T-helper 17 cell (primary cell): ENCODE data around the gene SYT2. TPM values are rescaled to one million over a fixed set of nuclear protein-coding genes. Genes with fewer than 3 reads are reported as not detected.
"Not testable (repeated sequence)": the region's sequence is repeated elsewhere in the genome, so short reads cannot be mapped to it uniquely, and the experiment has no call there.

Experiments used
- ATAC-seq: fragments of 150-1000 bp; cut with Tn5 transposase; 2 replicates; pipeline ENCODE4 v1.10.0; 2021; ENCODE audit warnings: mild to moderate bottlenecking, moderate library complexity
- DNase-seq, 3 donors: peaks; one replicate each; pipeline versions ENCODE4 v3.0.0 to v3.0.0-alpha.2; 2020 to 2021
- H3K9me3 ChIP-seq: one replicate; pipeline ENCODE4 v1.7.0; 2013; ENCODE audit warnings: low read length, mild to moderate bottlenecking; ENCODE audit not compliant: control insufficient read depth, poor library complexity, severe bottlenecking
- H3K27ac Mint-ChIP-seq: one replicate; pipeline ENCODE4 v1.8.0; 2022; ENCODE audit warnings: mild to moderate bottlenecking, moderate library complexity, mixed read lengths
- H3K27me3 Mint-ChIP-seq: one replicate; pipeline ENCODE4 v1.8.0; 2022; ENCODE audit warnings: mixed read lengths
- H3K36me3 Mint-ChIP-seq: one replicate; pipeline ENCODE4 v1.8.0; 2022; ENCODE audit warnings: low read depth, mixed read lengths
- H3K4me1 Mint-ChIP-seq: one replicate; pipeline ENCODE4 v1.8.0; 2022; ENCODE audit warnings: mild to moderate bottlenecking, mixed read lengths
- H3K4me3 Mint-ChIP-seq: one replicate; pipeline ENCODE4 v1.8.0; 2022; ENCODE audit warnings: mild to moderate bottlenecking, moderate library complexity, mixed read lengths
- total RNA-seq, 4 donors: library from RNA in 2 of 4; stranded (reverse) in 2 of 4; gene quantifications; one replicate each; pipeline ENCODE4 v1.2.3 and lab custom pipeline; 2022 to 2026

Gene SYT2
- total RNA-seq, 2 donors from 2014 or later = not detected

DNA sequence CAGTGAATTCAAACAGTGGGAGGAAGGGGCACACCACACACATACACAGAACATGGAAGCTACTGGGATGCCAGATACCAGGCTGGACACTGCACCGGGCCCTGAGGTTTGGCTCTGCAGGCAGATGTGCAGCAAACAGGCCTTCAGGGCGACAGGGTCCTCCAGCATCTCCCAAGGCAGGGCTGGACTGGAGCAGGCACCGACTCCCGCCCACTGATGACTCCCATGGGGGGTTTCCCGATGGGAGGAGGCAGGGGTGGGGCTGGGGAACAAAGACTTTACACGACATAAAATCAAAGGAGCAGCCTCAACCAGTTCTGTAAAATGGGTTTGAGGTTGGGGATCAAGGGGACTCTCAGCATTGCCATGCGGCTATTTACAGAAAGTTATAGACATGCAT lies 118.1 kb downstream of the SYT2 start:
- H3K27ac Mint-ChIP-seq = no peak overlapping the region
- peaks cover 6% of the 10 kb centered on the region for H3K4me1 Mint-ChIP-seq

DNA sequence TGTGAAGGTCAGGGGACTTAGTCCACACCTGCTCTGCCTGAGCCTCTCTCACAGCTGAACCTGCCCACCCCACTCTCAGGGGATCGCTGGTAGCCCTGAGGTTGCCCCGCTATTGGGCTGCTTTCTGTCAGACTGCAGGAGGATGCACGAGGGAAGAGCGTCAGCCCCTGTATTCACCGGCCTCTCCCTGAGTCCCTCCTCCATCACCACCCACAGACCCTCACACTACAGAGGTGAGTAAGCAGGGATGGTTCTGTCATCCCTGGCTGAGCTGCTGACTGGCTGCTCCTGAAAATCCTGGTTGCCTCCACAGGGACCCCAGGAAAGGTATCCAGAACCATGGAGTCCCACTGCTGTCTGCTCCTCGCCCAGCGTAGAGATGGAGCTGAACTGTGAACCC lies 118.7 kb downstream of the SYT2 start:
- ATAC-seq (no peak), DNase-seq (no peak)
- Mint-ChIP-seq H3K27me3 (no peaks in the 10 kb centered on the region), H3K4me3 (no peak overlapping the region), H3K4me1 (peaks cover 6% of the 10 kb centered on the region), H3K27ac (peak overlapping the region; percentile 63), H3K36me3 (peaks cover 8% of the 10 kb centered on the region)
- H3K9me3 ChIP-seq = no peaks in the 10 kb centered on the region

More for the DNA sequence above, 118.1 kb downstream of the SYT2 start:
- ATAC-seq (no peak), DNase-seq (no peak)
- Mint-ChIP-seq H3K27me3 (no peaks in the 10 kb centered on the region), H3K4me3 (no peak overlapping the region), H3K36me3 (peaks cover 10% of the 10 kb centered on the region)
- H3K9me3 ChIP-seq = no peaks in the 10 kb centered on the region

DNA sequence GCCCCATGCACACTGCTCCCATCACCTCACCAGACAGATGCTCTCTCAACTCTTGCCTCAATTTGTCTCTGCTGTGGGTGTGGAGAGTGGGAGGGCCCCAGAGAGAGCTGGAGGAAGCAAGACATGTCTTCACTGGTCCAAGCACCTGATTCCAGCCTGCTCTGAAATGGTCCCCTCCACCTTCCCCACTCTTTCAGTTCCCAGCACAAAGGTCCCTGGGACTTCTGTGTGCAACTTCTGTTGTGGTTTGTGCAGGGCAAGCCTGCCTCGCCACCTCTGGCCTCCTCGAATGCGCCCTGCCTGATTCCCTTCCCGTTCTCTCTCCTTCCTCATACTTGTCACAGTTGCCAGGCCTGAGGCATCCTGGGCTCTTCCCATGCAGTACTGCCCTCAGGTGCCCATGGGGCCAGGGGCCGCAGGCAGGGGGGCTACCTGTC lies 119.3 kb downstream of the SYT2 start:
- ATAC-seq (no peak), DNase-seq (no peak)
- H3K9me3 ChIP-seq = no peaks in the 10 kb centered on the region
- Mint-ChIP-seq H3K4me1 (peaks cover 7% of the 10 kb centered on the region), H3K27me3 (no peaks in the 10 kb centered on the region), H3K36me3 (peaks cover 8% of the 10 kb centered on the region), H3K4me3 (peak overlapping the region; percentile 61), H3K27ac (peak overlapping the region; percentile 63)

DNA sequence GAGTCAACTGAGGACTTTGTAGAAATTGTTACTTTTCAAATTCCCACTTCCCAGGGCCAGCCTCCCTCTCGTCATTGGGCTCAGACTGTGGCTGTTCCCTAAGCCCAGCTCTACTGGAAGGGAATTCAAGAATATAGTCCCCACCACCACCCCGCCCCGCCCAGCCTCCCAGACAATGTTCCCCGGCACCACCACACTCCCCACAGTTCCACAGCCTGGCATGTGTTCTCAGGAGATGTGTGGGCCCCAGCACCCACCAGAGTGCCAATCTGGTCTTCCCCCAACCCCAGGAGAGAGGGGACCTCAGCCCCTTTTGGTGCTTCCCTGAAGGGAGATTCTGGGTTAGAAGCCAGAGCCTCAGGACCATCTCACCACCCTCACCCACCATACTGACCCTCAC lies 120.1 kb downstream of the SYT2 start:
- Mint-ChIP-seq H3K27ac (no peak overlapping the region), H3K36me3 (peaks cover 8% of the 10 kb centered on the region)

DNA sequence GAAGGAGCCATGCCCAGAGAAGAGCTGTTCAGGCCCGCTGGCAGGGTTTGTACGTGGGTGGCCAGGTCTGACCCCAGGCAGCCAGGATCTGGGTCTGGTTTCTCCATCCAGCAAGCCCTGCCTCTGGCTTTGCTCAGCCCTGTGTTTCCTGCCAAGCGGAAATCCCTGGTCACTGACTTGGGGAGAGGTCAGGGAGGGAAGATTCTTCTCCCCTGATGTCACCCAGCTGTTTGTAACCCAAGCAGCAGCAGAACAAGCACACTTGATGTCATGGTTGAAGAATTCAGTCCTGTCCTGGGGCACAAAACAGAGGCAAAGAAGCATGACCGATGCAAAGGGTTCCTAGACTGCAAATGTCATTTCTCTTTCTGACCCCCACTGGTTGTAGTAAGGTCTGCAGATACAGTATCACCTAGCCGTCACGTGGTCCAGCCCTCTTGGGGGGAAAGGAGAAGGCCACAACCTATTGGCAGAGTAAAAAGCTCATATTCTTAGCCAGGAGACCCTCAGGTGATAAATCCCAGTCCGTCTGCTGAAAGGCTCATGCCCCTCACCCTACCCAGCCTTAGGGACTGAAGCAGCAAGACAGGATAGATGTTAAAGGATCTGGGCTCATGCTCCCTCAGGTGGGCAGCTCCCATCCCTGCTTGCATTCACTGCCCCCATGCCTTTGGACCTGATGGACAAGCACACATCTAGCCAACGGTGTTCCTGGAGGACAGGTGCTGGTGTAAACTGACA lies 120.9 kb downstream of the SYT2 start:
- H3K9me3 ChIP-seq = no peaks in the 10 kb centered on the region
- Mint-ChIP-seq H3K27me3 (no peaks in the 10 kb centered on the region), H3K27ac (no peak overlapping the region), H3K36me3 (peaks cover 2% of the 10 kb centered on the region), H3K4me1 (peaks cover 8% of the 10 kb centered on the region), H3K4me3 (no peak overlapping the region)
- ATAC-seq (no peak), DNase-seq (no peak)

More for the DNA sequence above, 120.1 kb downstream of the SYT2 start:
- Mint-ChIP-seq H3K4me1 (peaks cover 8% of the 10 kb centered on the region), H3K4me3 (no peak overlapping the region), H3K27me3 (no peaks in the 10 kb centered on the region)
- DNase-seq = no peak
- ATAC-seq = no peak
- H3K9me3 ChIP-seq = no peaks in the 10 kb centered on the region

DNA sequence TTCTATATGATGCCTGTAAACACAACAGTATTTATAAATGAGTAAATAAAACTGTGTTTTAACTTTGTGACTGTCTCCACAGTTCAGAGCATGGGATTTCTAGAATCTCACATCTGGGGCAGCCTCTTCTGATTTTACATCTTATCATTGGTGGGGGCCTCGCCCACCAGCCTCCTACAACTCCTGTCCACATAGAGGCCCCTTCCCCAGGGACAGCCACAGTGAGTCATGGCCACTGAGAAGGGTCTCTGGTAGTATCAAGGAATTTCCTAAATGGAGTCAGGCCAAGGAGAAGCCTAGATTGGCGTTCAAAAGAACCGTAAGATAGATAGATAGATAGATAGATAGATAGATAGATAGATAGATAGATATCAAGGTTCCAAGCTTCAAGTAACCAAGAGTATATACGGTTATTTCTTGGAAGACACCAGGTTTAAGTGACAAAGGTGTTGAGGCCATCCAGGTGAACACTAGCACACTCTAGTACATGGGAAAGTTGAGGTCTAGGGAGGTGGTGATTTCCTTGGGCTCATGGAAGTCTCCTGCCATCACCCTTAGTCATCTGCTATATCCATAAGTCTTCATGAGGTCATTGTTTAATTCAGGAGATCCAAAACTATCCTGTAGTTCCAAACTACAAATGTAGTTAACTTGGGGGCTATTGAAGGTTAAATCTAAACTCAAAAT lies 121.6 kb downstream of the SYT2 start:
- Mint-ChIP-seq H3K27ac (peak overlapping the region; percentile 51), H3K36me3 (peaks cover under 1% of the 10 kb centered on the region), H3K4me1 (peaks cover 8% of the 10 kb centered on the region), H3K4me3 (no peak overlapping the region), H3K27me3 (no peaks in the 10 kb centered on the region)
- H3K9me3 ChIP-seq = no peaks in the 10 kb centered on the region
- ATAC-seq (no peak), DNase-seq (no peak)

DNA sequence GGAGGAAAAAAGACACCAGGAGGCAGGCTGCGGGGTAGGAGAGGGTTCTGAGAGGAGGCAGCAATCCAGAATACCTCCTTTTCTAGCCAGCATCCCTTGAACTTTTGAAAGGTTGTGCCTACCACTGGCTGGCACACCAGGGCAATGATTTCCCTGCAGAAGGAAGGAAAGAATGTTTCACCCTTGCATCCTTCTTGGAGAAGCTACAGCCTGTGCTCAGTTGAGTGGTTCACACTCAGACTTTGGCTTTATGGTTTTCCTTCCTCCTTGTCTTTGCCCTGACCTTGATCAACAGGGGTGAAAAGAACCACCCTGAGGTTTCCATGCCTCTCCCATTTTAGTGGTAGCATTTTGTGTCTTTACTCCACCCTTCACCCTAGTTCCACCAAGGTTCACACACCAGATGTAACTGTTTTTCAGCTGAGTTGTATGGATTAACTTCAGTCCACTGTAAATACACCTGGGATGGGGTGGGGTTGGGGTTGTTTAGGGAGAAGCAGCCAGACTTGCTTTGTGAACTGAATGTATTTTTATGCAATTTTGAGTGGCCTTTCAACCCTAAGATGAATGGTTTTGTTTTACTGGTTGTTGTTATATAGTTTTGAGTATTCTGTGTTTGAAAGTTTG lies 122.3 kb downstream of the SYT2 start:
- ATAC-seq = no peak
- peaks cover 8% of the 10 kb centered on the region for H3K4me1 Mint-ChIP-seq
- H3K27me3 Mint-ChIP-seq = no peaks in the 10 kb centered on the region
- no peak overlapping the region for H3K4me3 Mint-ChIP-seq
- H3K27ac Mint-ChIP-seq = peak overlapping the region; percentile 51
- H3K36me3 Mint-ChIP-seq = no peaks in the 10 kb centered on the region
- no peak for DNase-seq
- H3K9me3 ChIP-seq = no peaks in the 10 kb centered on the region

DNA sequence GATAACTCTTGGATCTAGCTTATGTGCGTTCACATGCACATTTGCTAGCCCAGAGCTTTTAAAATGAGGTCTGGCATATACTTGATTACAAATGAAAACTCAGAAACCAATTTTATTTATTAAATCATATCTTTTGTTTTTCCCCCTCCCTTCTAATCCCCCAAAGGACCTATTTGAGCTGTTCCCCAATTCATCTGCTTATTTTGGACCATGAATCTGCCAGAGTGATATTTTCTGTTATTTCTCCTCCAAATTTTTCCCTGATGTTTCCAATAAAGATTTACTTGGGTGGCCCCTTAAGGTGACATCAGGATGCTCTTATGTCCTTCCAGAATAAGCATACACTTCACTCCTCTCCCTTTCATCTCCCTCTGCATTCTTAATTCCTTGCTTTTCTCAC lies 123.4 kb downstream of the SYT2 start:
- DNase-seq (no peak), ATAC-seq (no peak)
- no peaks in the 10 kb centered on the region for H3K9me3 ChIP-seq
- no peaks in the 10 kb centered on the region for H3K27me3 Mint-ChIP-seq
- no peaks in the 10 kb centered on the region for H3K36me3 Mint-ChIP-seq
- peaks cover 8% of the 10 kb centered on the region for H3K4me1 Mint-ChIP-seq
- no peak overlapping the region for H3K4me3 Mint-ChIP-seq
- no peak overlapping the region for H3K27ac Mint-ChIP-seq

DNA sequence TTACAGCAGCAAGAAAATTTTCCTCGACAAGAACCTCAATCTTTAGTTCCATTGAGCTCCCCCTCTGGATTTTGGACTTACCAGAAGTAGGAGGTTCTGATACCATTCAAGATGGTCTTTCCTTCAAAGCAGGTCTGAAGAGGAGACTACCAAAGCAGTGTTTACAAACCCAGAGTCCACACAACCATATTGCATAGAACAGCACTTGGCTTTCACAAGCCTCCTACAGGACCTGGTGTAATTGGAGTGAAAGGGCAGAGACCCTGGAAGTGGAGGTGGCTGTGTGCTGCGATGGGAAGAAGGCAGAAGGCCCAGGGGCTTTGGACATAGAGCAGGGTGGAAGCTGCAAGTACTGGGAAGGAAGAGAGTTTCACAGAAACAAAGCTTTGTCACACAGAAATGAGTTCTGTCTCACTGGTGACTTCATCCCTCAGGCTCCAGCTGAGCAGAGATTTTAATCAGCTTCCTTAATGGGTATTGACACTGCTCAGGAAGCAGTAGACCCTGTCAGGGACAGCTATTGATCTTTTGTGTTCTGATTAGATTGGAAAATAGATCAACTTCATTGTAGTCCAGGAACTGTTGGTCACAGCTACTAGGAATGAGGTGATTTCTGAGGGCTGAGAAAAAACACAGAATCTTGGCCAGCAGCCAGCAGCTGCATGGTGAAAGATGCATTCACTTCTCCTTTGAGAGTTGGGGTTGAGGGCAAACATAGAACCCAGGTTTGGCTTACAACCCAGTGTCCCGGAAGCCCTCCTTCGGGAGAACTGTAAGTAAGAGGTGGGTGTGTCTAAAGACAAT lies 124.0 kb downstream of the SYT2 start:
- DNase-seq (no peak), ATAC-seq (no peak)
- Mint-ChIP-seq H3K36me3 (no peaks in the 10 kb centered on the region), H3K4me1 (peaks cover 8% of the 10 kb centered on the region), H3K4me3 (no peak overlapping the region), H3K27ac (peak overlapping the region; percentile 4), H3K27me3 (no peaks in the 10 kb centered on the region)
- no peaks in the 10 kb centered on the region for H3K9me3 ChIP-seq

DNA sequence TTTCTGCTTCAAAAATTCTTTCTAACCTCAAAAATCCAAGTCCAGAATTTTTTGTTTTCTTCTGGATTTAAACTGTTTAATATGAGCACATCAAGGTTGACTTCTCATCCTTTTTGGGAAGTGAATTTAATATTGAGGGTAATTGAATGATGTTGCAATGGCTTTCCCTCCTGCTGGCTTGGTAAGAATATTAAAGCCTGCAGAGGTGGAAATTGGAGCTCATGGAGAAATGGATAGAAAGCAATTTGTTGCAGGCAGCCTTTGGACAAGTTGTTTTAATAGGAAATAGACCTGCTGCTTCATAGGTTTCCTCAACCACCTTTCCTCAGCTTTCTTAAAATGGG lies 124.7 kb downstream of the SYT2 start:
- DNase-seq = no peak
- H3K4me1 Mint-ChIP-seq = peaks cover 6% of the 10 kb centered on the region

DNA sequence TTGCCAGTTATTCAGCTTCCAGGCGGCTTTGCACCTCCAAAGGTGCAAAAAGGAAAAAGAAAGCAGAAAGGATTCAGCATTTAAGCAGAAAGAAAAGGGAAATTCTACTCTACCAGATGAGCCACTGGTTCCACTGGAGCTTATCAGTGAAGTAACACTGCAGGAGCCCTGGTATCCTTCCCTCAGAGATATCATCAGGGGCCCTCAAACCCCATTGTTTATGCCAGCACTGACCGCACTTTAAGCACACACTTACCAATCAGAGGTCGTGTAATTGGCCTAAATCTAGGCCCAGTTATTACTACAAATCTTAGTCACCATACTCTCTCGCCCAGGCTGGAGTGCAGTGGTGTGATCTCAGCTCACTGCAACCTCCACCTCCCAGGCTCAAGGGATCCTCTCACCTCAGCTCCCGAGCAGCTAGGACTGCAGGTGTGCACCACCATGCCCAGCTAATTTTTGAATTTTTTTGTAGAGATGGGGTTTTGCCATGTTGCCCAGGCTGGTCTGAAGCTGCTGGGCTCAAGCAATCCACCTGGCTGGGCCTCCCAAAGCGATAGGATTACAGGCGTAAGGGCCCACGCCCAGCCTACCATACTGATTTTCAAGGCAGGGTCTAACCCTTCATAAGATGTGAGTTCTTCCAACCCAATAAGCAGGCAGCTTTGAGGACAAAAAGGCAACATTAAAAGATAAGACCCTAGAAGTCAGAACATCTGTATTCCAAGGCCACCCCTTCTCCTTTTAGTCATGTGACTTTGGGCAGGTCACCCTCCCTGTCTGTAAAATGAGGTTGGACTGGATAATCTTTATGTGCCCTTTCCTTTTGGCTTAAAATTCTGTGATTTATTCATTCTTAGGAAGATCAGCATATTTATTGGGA lies 125.3 kb downstream of the SYT2 start:
- no peaks in the 10 kb centered on the region for H3K9me3 ChIP-seq
- no peaks in the 10 kb centered on the region for H3K27me3 Mint-ChIP-seq
- no peak overlapping the region for H3K4me3 Mint-ChIP-seq
- H3K36me3 Mint-ChIP-seq = peaks cover 6% of the 10 kb centered on the region
- peak overlapping the region; percentile 16 for H3K27ac Mint-ChIP-seq
- H3K4me1 Mint-ChIP-seq = peaks cover 2% of the 10 kb centered on the region
- DNase-seq (no peak), ATAC-seq (no peak)

More for the DNA sequence above, 124.7 kb downstream of the SYT2 start:
- Mint-ChIP-seq H3K27ac (peak overlapping the region; percentile 4), H3K4me3 (no peak overlapping the region), H3K27me3 (no peaks in the 10 kb centered on the region), H3K36me3 (peaks cover 5% of the 10 kb centered on the region)
- H3K9me3 ChIP-seq = no peaks in the 10 kb centered on the region
- no peak for ATAC-seq

DNA sequence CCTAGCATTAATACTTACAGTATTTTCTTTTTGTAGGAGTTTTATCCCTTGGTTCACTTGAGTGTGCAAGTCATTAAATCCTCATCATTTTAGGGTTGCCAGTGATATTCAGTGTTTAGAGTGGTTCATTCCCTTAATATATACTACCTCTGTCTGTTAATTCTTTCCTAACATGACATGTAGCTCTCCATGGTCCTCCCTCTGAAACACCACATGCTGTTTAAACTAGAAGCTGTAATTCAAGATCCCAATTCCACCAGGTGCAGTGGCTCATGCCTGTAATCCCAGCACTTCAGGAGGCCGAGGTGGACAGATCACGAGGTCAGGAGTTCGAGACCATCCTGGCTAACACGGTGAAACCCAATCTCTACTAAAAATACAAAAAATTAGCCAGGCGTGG lies 127.9 kb downstream of the SYT2 start:
- H3K9me3 ChIP-seq, DNase-seq, H3K27me3 Mint-ChIP-seq, H3K4me3 Mint-ChIP-seq, H3K4me1 Mint-ChIP-seq, H3K27ac Mint-ChIP-seq, ATAC-seq, H3K36me3 Mint-ChIP-seq: not testable (repeated sequence)
